NB4 (cell line): ENCODE results near the gene CHCHD10.

Source experiments
- CTCF ChIP-seq: IDR thresholded peaks from one replicate; pipeline ENCODE4 v1.5.1; 2012; ENCODE audit warnings: low read depth, low read length
- MAX ChIP-seq: IDR thresholded peaks from 2 replicates; pipeline ENCODE4 v1.6.1; 2011; ENCODE audit warnings: low read depth, low read length
- MYC ChIP-seq: IDR thresholded peaks from 2 replicates; pipeline ENCODE4 v1.6.1; 2011; ENCODE audit warnings: low read depth, low read length
- POLR2A ChIP-seq: IDR thresholded peaks from 2 replicates; pipeline ENCODE4 v1.6.1; 2011; ENCODE audit warnings: mild to moderate bottlenecking; ENCODE audit not compliant: insufficient read length; ENCODE audit errors: extremely low read depth

DNA sequence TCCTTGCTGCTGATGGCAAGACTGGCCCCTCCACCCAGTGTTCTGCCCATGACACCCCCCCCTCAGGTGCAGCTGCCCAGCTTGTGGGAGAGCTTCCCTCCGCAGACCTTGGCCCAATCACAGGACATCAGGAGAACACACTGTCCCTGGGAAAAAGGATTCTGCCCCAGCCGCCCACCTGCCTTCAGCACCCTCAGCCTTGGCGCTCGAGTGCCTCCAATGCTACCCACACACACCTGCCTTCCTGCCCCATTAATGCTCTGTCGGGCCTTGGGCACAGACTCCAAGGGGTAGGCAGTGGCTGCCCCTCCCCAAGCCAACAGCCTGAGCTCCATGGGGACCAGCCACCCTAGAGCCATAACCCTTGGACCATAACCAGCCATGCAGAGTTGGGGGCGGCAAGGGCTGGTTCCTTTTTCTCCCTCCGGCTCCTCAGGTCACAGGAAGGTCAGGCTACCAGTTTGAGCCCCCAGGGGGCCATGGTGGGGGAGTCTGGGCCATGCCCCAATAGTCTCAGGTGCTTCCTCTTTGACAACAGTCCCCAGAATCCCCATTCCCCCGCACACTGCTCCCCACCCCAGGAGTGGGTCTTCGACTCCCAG lies 15.6 kb downstream of the CHCHD10 start:
- TF ChIP-seq POLR2A (no peak), CTCF (no peak), MYC (no peak), MAX (no peak)
